Endodermal cell (in vitro differentiated cells): ENCODE results near the gene SSBP3. TPM values are rescaled to one million over a fixed set of nuclear protein-coding genes. Genes with fewer than 3 reads are reported as not detected.

Experiments used
- DNase-seq: peaks from one replicate; pipeline ENCODE4 v3.0.0-alpha.2; 2017
- H3K27ac ChIP-seq: 2 replicates; pipeline ENCODE4 v1.5.1; 2013; ENCODE audit warnings: mild to moderate bottlenecking, low read depth, low read length, moderate library complexity
- H3K27me3 ChIP-seq: 2 replicates; pipeline ENCODE4 v1.6.1; 2013; ENCODE audit warnings: mild to moderate bottlenecking, low read length, moderate library complexity; ENCODE audit not compliant: insufficient read depth, control insufficient read depth, poor library complexity, severe bottlenecking
- H3K36me3 ChIP-seq: 2 replicates; pipeline ENCODE4 v1.7.0; 2013; ENCODE audit warnings: mild to moderate bottlenecking, low read length, moderate library complexity; ENCODE audit not compliant: control insufficient read depth, insufficient read depth
- H3K4me1 ChIP-seq: one replicate; pipeline ENCODE4 v1.7.0; 2013; ENCODE audit warnings: low read length; ENCODE audit not compliant: control insufficient read depth, insufficient read depth
- H3K4me3 ChIP-seq: 2 replicates; pipeline ENCODE4 v1.5.1; 2013; ENCODE audit warnings: mild to moderate bottlenecking, low read length, moderate library complexity
- H3K9ac ChIP-seq: 2 replicates; pipeline ENCODE4 v1.6.1; 2013; ENCODE audit warnings: mild to moderate bottlenecking, low read length, moderate library complexity; ENCODE audit not compliant: poor library complexity, severe bottlenecking; ENCODE audit errors: extremely low read depth
- H3K9me3 ChIP-seq: 2 replicates; pipeline ENCODE4 v1.6.1; 2013; ENCODE audit warnings: mild to moderate bottlenecking, low read length, moderate library complexity; ENCODE audit not compliant: control insufficient read depth
- H3K27ac Mint-ChIP-seq: 2 replicates; pipeline ENCODE4 v1.8.0; 2020; ENCODE audit warnings: mixed read lengths
- H3K27me3 Mint-ChIP-seq: 2 replicates; pipeline ENCODE4 v1.8.0; 2021; ENCODE audit warnings: mild to moderate bottlenecking, mixed read lengths; ENCODE audit not compliant: insufficient read depth
- H3K36me3 Mint-ChIP-seq: 2 replicates; pipeline ENCODE4 v1.8.0; 2020; ENCODE audit warnings: low read depth, mixed read lengths
- H3K4me1 Mint-ChIP-seq: 2 replicates; pipeline ENCODE4 v1.8.0; 2020; ENCODE audit warnings: mixed read lengths
- H3K4me3 Mint-ChIP-seq: 2 replicates; pipeline ENCODE4 v1.8.0; 2020; ENCODE audit warnings: mild to moderate bottlenecking, moderate library complexity, mixed read lengths
- H3K9me3 Mint-ChIP-seq: 2 replicates; pipeline ENCODE4 v1.8.0; 2020; ENCODE audit warnings: mild to moderate bottlenecking, mixed read lengths
- WGBS, 2 experiments: methylation state at CpG; one replicate each; pipeline versions ENCODE4 v1.1.5 to v1.1.7; 2013; ENCODE audit warnings: missing lambda C conversion rate in 2 of 2, mixed read lengths in 1 of 2; ENCODE audit not compliant: insufficient coverage in 1 of 2, insufficient read length in 1 of 2; 5-methylcytosine and 5-hydroxymethylcytosine counted together
- total RNA-seq, 2 donors: library from RNA; stranded (reverse); fragmentation: NEBNext Ultra II Directional in 1 of 2; extraction: Animal tissue kit (Norgen Biotek cat#: 25700) in 1 of 2; gene quantifications; 2 replicates in 1 of 2; 3 replicates in 1 of 2; pipeline ENCODE4 v1.2.1, GENCODE V29; 2021
- TF ChIP-seq, protein P1 (sequence below): fragments of 200-600 bp; sonication (generic); conservative IDR thresholded peaks from 2 replicates; pipeline ENCODE4 v1.5.0; 2021; ENCODE audit warnings: antibody characterized with exemption, mild to moderate bottlenecking

Gene SSBP3
- total RNA-seq, 2 donors from 2014 or later, result 342 TPM

DNA sequence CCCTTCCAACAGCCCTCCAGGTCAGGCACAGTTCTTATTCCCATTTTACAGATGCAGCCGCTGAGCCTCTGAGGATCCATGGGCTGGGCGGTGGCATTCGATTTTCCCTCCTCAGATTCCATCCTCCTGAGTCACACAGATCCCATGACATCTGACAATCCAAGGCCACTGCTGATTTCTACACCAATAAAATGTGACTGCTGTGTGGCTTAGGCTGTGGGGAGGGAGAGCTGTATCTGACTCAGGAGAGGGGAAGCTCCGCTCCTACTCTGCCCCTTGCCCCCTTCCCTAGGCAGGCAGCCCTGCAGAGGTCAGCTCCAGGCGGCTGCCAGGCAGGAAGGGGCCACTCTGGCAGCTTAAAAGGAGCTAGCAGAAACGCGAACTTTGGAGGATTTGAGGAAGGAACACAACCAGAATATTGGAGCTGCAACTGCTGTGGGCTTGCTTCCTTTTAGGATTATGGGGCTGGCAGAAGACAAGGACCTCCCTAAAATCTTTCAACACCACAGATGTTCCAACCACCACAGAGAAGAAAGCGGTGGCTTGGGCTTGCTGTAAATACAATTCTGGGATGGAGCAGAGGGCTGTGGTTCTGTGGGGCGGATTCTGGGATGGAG, 156.3 kb downstream of the SSBP3 start:
- TF ChIP-seq, protein P1, sequence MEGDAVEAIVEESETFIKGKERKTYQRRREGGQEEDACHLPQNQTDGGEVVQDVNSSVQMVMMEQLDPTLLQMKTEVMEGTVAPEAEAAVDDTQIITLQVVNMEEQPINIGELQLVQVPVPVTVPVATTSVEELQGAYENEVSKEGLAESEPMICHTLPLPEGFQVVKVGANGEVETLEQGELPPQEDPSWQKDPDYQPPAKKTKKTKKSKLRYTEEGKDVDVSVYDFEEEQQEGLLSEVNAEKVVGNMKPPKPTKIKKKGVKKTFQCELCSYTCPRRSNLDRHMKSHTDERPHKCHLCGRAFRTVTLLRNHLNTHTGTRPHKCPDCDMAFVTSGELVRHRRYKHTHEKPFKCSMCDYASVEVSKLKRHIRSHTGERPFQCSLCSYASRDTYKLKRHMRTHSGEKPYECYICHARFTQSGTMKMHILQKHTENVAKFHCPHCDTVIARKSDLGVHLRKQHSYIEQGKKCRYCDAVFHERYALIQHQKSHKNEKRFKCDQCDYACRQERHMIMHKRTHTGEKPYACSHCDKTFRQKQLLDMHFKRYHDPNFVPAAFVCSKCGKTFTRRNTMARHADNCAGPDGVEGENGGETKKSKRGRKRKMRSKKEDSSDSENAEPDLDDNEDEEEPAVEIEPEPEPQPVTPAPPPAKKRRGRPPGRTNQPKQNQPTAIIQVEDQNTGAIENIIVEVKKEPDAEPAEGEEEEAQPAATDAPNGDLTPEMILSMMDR, result no peak
- H3K27ac Mint-ChIP-seq, result peak overlapping the region; percentile 91
- H3K9me3 ChIP-seq, result no peaks in the 10 kb centered on the region
- H3K4me1 ChIP-seq, result peaks cover 20% of the 10 kb centered on the region
- H3K4me3 Mint-ChIP-seq, result no peak overlapping the region
- H3K4me1 Mint-ChIP-seq, result peaks cover 11% of the 10 kb centered on the region
- peaks cover 66% of the 10 kb centered on the region for H3K36me3 Mint-ChIP-seq
- peaks cover 91% of the 10 kb centered on the region for H3K36me3 ChIP-seq
- no peak overlapping the region for H3K4me3 ChIP-seq
- WGBS, 2 experiments, result 92 to 94% methylated on average over 2 to 9 of the region's 9 CpGs
- H3K9me3 Mint-ChIP-seq, result no peaks in the 10 kb centered on the region
- H3K9ac ChIP-seq, result peak overlapping the region; percentile 38
- DNase-seq, result peak; percentile 74
- H3K27me3 ChIP-seq, result no peaks in the 10 kb centered on the region
- no peaks in the 10 kb centered on the region for H3K27me3 Mint-ChIP-seq
- peak overlapping the region; percentile 9 for H3K27ac ChIP-seq

DNA sequence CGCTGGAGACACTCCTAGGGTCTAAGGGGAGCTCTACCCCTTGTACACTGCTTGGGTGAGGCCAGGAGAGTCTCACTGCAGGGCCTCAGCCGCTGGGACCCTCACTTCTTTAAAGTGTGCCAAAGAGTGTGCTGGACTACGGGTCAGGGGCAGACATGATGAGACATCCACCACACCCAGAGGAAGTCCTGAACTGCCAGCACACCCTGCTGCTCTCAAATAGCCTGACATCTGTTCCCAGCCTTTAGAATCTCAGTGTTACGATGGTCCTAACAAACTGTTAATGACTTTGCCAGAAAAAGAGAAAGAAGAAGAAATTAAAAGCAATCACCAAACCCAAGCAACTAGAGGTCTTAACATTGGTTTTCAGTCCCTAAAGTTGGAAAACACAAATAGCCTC, 157.2 kb downstream of the SSBP3 start:
- Histone ChIP-seq H3K9ac (no peak overlapping the region), H3K27me3 (no peaks in the 10 kb centered on the region), H3K27ac (no peak overlapping the region), H3K9me3 (no peaks in the 10 kb centered on the region), H3K36me3 (peaks cover 92% of the 10 kb centered on the region), H3K4me1 (peaks cover 20% of the 10 kb centered on the region), H3K4me3 (no peak overlapping the region)
- Mint-ChIP-seq H3K36me3 (peaks cover 66% of the 10 kb centered on the region), H3K27me3 (no peaks in the 10 kb centered on the region), H3K9me3 (no peaks in the 10 kb centered on the region), H3K4me1 (peaks cover 11% of the 10 kb centered on the region), H3K27ac (peak overlapping the region; percentile 42), H3K4me3 (no peak overlapping the region)
- no peak for DNase-seq
- 94 to 100% methylated on average over 1 to 4 of the region's 4 CpGs for WGBS, 2 experiments
- TF ChIP-seq, protein P1, result no peak

DNA sequence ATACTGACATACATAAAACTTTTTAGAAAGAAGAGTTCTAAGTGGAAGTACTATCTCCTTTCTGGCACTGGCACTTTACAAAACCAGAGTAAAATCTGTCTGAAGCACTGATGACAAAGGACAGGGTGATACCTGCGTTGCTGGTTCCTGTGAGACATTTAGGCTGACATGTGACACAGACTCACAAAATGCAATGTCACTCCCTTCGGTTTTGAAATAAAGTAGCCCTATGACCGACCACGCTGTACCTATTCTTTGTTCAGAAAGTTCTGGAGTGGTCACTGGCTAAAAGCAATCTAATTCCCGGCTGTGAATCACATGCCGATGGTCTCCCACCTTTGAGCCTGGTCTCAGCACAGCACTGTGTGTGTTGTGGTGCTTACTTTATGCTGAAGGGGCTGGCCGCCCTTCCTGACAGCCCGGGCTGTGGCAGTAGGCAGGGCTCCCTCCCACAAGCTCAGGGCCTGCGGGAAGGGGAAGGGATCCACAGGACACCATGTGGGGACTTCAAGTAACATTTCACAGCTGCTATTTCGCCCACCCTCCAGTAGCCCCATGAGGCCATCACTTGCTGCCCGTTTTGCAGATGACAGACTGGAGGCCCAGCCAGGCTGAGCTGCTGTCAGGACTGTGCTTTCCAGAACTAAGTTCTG, 158.2 kb downstream of the SSBP3 start:
- peaks cover 94% of the 10 kb centered on the region for H3K36me3 ChIP-seq
- H3K4me3 ChIP-seq, result no peak overlapping the region
- no peak overlapping the region for H3K9ac ChIP-seq
- peaks cover 20% of the 10 kb centered on the region for H3K4me1 ChIP-seq
- H3K4me3 Mint-ChIP-seq, result no peak overlapping the region
- no peaks in the 10 kb centered on the region for H3K27me3 Mint-ChIP-seq
- TF ChIP-seq, protein P1, result no peak
- peak overlapping the region; percentile 70 for H3K27ac Mint-ChIP-seq
- 94% methylated on average over 6 to 11 of the region's 11 CpGs for WGBS, 2 experiments
- no peak for DNase-seq
- no peaks in the 10 kb centered on the region for H3K9me3 Mint-ChIP-seq
- peaks cover 11% of the 10 kb centered on the region for H3K4me1 Mint-ChIP-seq
- H3K27me3 ChIP-seq, result no peaks in the 10 kb centered on the region
- H3K9me3 ChIP-seq, result no peaks in the 10 kb centered on the region
- H3K27ac ChIP-seq, result no peak overlapping the region
- H3K36me3 Mint-ChIP-seq, result peaks cover 73% of the 10 kb centered on the region
